Measurements from ENCODE around the gene USP49.

DNA sequence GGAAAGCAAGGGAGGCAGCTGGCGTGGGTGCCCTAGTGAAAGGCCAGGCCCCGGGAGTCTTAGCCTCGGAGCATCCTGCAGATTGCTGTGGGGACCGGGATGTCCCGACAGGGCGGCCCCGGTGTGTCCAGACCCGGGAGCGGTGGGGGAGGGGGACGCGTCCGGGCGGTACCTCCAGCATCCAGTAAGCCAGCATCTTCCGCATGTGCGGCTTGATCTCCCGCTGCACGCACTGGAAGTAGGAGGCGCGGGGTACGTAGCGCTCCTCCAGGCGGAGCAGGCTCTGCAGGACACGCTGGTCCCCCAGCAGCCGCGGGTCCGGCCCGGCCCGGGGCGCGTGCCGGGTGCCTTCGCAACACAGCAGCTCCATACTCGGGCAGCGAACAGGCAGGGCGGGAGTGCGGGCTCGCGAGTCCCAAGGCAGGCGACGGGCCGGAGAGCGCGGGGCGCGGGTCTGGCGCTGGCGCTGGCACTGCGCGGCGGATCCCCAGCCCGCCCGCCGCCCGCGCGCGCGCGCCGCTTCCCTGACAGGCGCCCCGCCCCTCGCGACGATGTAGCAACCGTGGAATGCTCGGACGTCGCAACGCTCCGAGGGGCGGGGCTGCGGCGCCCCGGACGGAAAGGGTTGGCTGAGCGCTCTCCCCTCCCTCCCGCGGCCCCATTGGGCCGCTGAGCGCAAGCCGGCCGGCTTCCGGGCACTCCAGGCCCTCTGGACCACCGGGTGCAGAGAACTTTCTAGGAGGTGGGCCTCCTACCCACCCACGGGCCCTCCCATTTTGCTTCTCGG lies 46.3 kb upstream of the USP49 start, which contains the start of gene CCND3:
- TF ChIP-seq, protein P1, sequence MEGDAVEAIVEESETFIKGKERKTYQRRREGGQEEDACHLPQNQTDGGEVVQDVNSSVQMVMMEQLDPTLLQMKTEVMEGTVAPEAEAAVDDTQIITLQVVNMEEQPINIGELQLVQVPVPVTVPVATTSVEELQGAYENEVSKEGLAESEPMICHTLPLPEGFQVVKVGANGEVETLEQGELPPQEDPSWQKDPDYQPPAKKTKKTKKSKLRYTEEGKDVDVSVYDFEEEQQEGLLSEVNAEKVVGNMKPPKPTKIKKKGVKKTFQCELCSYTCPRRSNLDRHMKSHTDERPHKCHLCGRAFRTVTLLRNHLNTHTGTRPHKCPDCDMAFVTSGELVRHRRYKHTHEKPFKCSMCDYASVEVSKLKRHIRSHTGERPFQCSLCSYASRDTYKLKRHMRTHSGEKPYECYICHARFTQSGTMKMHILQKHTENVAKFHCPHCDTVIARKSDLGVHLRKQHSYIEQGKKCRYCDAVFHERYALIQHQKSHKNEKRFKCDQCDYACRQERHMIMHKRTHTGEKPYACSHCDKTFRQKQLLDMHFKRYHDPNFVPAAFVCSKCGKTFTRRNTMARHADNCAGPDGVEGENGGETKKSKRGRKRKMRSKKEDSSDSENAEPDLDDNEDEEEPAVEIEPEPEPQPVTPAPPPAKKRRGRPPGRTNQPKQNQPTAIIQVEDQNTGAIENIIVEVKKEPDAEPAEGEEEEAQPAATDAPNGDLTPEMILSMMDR (conservative IDR thresholded peaks at IDR 0.05; ENCODE audit: low read length): no peak
- TF ChIP-seq EZH2phosphoT487 (IDR thresholded peaks at IDR 0.05; ENCODE audit: borderline replicate concordance): no peak

Data from Loucy (cell line).